Measurements from ENCODE around the gene HIVEP1.

HIVEP1 gene

DNA sequence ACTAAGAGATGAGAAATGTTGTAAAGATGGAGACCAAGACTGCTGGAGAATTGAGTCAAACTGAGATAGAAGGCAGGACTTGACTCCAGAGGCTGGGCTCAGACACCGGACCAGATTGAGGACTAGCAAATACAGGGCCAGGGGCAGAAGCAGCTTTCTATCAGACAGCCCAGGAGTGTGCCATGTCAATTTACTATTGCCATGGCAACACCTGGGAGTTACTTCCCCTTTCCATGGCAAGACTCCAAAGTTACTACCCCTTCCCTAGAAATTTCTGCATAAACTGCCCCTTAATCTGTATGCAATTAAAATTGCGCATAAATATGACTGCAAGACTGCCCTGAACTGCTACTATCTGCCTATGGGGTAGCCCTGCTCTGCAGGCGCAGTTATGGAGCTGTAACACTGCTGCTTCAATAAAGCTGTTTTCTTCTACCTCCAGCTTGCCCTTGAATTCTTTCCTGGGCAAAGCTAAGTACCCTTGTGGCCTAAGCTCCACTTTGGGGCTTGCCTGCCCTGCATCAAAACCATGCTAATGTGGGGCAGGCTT is 188.0 kb downstream of the HIVEP1 start:
- DNase-seq, result no peak

- DNase-seq, result no peak
These were observed 188.6 kb downstream of the HIVEP1 start for GRCh38 chr6:12200761-12201160.

GRCh38 chr6:12203001-12203400 is 190.9 kb downstream of the HIVEP1 start:
- no peak for DNase-seq

- peak; percentile 54 for DNase-seq
These were observed 196.1 kb downstream of the HIVEP1 start for GRCh38 chr6:12208190-12208589.

DNA sequence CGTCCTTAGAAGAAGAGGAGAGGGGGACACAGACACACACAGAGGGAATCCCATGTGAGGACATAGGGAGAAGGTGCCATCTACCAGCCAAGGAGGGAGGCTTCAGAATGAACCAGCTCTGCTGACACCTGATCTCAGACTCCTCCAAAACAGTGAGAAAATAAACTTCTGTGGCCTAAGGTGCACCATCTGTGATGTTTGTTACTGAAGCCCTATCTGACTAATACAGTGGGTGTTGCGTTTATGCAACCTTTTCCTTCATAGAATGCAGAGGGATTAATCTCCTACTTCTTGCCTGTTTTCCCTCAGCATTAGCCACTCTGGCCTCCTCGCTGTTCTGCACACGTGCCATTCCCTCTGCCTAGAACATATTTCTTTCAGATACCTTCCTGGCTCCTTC is 196.6 kb downstream of the HIVEP1 start:
- DNase-seq, result no peak
